Measurements from ENCODE around the gene RNF138. TPM values are rescaled to one million over a fixed set of nuclear protein-coding genes. Genes with fewer than 3 reads are reported as not detected.

The RNF138 gene
- total and polyA plus RNA-seq, 8 donors: 24.7 to 57.9 (median 51.2) TPM

- DNase-seq (no peak), ATAC-seq (no peak)
- TF ChIP-seq, protein P1, sequence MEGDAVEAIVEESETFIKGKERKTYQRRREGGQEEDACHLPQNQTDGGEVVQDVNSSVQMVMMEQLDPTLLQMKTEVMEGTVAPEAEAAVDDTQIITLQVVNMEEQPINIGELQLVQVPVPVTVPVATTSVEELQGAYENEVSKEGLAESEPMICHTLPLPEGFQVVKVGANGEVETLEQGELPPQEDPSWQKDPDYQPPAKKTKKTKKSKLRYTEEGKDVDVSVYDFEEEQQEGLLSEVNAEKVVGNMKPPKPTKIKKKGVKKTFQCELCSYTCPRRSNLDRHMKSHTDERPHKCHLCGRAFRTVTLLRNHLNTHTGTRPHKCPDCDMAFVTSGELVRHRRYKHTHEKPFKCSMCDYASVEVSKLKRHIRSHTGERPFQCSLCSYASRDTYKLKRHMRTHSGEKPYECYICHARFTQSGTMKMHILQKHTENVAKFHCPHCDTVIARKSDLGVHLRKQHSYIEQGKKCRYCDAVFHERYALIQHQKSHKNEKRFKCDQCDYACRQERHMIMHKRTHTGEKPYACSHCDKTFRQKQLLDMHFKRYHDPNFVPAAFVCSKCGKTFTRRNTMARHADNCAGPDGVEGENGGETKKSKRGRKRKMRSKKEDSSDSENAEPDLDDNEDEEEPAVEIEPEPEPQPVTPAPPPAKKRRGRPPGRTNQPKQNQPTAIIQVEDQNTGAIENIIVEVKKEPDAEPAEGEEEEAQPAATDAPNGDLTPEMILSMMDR (IDR thresholded peaks at IDR 0.05): no peak
- Histone ChIP-seq H3K9me3 (no peaks in the 10 kb centered on the region), H3K27me3 (no peaks in the 10 kb centered on the region), H3K4me3 (no peak overlapping the region), H3K4me1 (peaks cover 0 to 58% of the 10 kb centered on the region in 2 donors), H3K27ac (no peak overlapping the region), H3K36me3 (no peaks in the 10 kb centered on the region)
- intact Hi-C loops (cut with DNase I): no loop called here
Observed at GRCh38 chr18:32095900-32096229, 4.2 kb downstream of the RNF138 start.

GRCh38 chr18:32096946-32097345, 5.3 kb downstream of the RNF138 start:
- TF ChIP-seq, protein P1 (IDR thresholded peaks at IDR 0.05): no peak
- no peak for ATAC-seq
- intact Hi-C loops (cut with DNase I): no loop called here

GRCh38 chr18:32104516-32104915, 12.8 kb downstream of the RNF138 start:
- no peak overlapping the region for H3K27ac ChIP-seq
- no peak for ATAC-seq
- peaks cover 0 to 10% of the 10 kb centered on the region in 2 donors for H3K36me3 ChIP-seq
- peaks cover 0 to 7% of the 10 kb centered on the region in 2 donors for H3K4me1 ChIP-seq
- DNase-seq: no peak
- no peaks in the 10 kb centered on the region for H3K27me3 ChIP-seq
- no peak overlapping the region for H3K4me3 ChIP-seq
- intact Hi-C loops (cut with DNase I): no loop called here
- TF ChIP-seq, protein P1 (IDR thresholded peaks at IDR 0.05): no peak
- no peaks in the 10 kb centered on the region for H3K9me3 ChIP-seq

More at GRCh38 chr18:32096946-32097345, 5.3 kb downstream of the RNF138 start:
- H3K4me1 ChIP-seq: peaks cover 0 to 51% of the 10 kb centered on the region in 2 donors
- H3K9me3 ChIP-seq: no peaks in the 10 kb centered on the region
- no peaks in the 10 kb centered on the region for H3K36me3 ChIP-seq
- DNase-seq: no peak
- no peak overlapping the region for H3K4me3 ChIP-seq
- no peaks in the 10 kb centered on the region for H3K27me3 ChIP-seq
- H3K27ac ChIP-seq: no peak overlapping the region

- ATAC-seq (no peak), DNase-seq (no peak)
- Histone ChIP-seq H3K9me3 (no peaks in the 10 kb centered on the region), H3K4me1 (peaks cover 0 to 16% of the 10 kb centered on the region in 2 donors), H3K27me3 (no peaks in the 10 kb centered on the region), H3K36me3 (peaks cover 0 to 37% of the 10 kb centered on the region in 2 donors), H3K27ac (peak overlapping the region in 1 of 2 donors; percentile 63), H3K4me3 (no peak overlapping the region)
- intact Hi-C loops (cut with DNase I): no loop called here
- TF ChIP-seq, protein P1 (IDR thresholded peaks at IDR 0.05): no peak
Observed at GRCh38 chr18:32110005-32110404, 18.3 kb downstream of the RNF138 start.

DNA sequence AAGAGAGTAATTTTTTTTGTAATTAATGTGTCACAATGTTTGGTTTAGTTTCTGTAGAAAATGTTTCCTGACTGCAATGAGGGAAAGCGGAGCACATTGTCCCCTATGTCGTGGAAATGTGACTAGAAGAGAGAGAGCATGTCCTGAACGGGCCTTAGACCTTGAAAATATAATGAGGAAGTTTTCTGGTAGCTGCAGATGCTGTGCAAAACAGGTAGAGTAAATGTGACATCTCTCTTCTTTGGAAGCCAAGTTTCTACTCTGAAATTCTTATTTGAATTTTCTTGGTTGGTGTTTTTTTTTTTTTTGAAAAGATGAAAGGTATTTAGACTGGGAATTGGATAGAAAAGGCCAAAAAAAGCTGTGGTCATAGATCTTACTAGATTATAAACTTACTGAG, 20.0 kb downstream of the RNF138 start:
- intact Hi-C loops (cut with DNase I): no loop called here
- TF ChIP-seq, protein P1 (IDR thresholded peaks at IDR 0.05): no peak
- ATAC-seq: no peak
- peaks cover 0 to 50% of the 10 kb centered on the region in 2 donors for H3K36me3 ChIP-seq
- peaks cover 0 to 16% of the 10 kb centered on the region in 2 donors for H3K4me1 ChIP-seq
- H3K9me3 ChIP-seq: no peaks in the 10 kb centered on the region
- peak overlapping the region in 1 of 2 donors; percentile 63 for H3K27ac ChIP-seq
- no peak overlapping the region for H3K4me3 ChIP-seq
- DNase-seq: no peak
- no peaks in the 10 kb centered on the region for H3K27me3 ChIP-seq
